Hippocampal formation (tissue), 2 donors: ENCODE data around the gene ASF1B.
A peak's percentile ranks its signal among the peaks of the same experiment; 100 is the strongest.

Experiments
- DNase-seq, 2 donors: peaks; one replicate each; lab custom pipeline; 2025; lab: John Stamatoyannopoulos, UW

The ASF1B gene

GRCh38 chr19:14085309-14085995 lies 50.9 kb downstream of the ASF1B start, which contains the start of gene C19orf67:
Gene C19orf67, minus strand, starts transcription at chr19:14085783. Its CDS starts 156 bp downstream, at chr19:14085627.
- no peak for DNase-seq

GRCh38 chr19:14082675-14082960 lies 53.8 kb downstream of the ASF1B start:
- DNase-seq, result no peak

GRCh38 chr19:14081797-14082674 lies 54.4 kb downstream of the ASF1B start:
- DNase-seq, result no peak

GRCh38 chr19:14080887-14081796 lies 55.2 kb downstream of the ASF1B start:
- peak; percentile 97 to 100 for DNase-seq

- no peak for DNase-seq
Observed at GRCh38 chr19:14078411-14078810, 58.0 kb downstream of the ASF1B start.

- peak in 1 of 2 donors; percentile 59 for DNase-seq
Observed at GRCh38 chr19:14073925-14074838, 62.2 kb downstream of the ASF1B start.

GRCh38 chr19:14073261-14073924 lies 63.0 kb downstream of the ASF1B start:
- DNase-seq, result peak; percentile 77 to 82

- peak in 1 of 2 donors; percentile 42 for DNase-seq
Observed at GRCh38 chr19:14072535-14073260, 63.7 kb downstream of the ASF1B start, which contains the start of gene MISP3. Gene MISP3, plus strand, starts transcription at chr19:14072786. Its CDS starts 524 bp downstream, at chr19:14073310.

GRCh38 chr19:14070268-14071050 lies 65.9 kb downstream of the ASF1B start:
- DNase-seq, result no peak
